ENCODE measurements around the gene NPFFR1. TPM values are rescaled to one million over a fixed set of nuclear protein-coding genes. Genes with fewer than 3 reads are reported as not detected.

Gene NPFFR1
- total and polyA plus RNA-seq, 2 experiments from 2014 or later = 0.03 to 0.05 TPM

DNA sequence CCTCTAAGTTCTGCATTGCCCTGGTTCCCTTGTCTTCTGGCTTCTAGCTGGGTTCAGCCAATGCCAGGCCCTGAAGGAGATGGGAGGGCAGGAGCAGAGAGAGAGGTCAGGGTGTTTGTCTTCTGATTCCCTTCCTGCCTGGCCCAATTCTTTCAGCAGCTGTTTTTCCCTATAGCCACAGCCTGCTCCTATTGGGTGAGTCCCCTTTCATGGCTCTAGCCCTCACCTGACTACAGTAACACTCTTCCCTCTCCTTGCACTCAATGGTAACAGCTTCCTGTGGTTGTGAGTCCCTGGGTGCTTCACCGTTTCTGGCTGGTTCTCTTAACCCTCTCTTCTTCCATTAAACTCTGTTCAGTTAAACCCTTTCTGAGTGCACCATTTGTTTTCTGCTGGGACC is 17.1 kb downstream of the NPFFR1 start:
- DNase-seq (ENCODE audit: low spot score) (no peak), ATAC-seq (no peak)
- Histone ChIP-seq H3K27me3 (ENCODE audit: insufficient read depth) (no peaks in the 10 kb centered on the region), H4K20me1 (replicated peaks; ENCODE audit: insufficient read depth) (no peaks in the 10 kb centered on the region), H3K79me2 (replicated peaks; ENCODE audit: insufficient read depth) (no peaks in the 10 kb centered on the region), H3K27ac (ENCODE audit: low read depth) (no peak overlapping the region), H3K4me2 (no peak overlapping the region), H3K4me1 (ENCODE audit: insufficient read depth) (no peaks in the 10 kb centered on the region), H3F3A (replicated peaks; ENCODE audit: low read depth) (no peaks in the 10 kb centered on the region), H2AFZ (no peak overlapping the region), H3K9me2 (ENCODE audit: insufficient read depth) (no peaks in the 10 kb centered on the region), H3K36me3 (ENCODE audit: insufficient read depth) (no peaks in the 10 kb centered on the region), H3K4me3 (no peak overlapping the region)
- no peaks in the 10 kb centered on the region; the same call in 2 of the 3 replicates for H3K9me3 Mint-ChIP-seq
- no peaks in the 10 kb centered on the region; the same call in 2 of the 3 replicates for H3K4me1 Mint-ChIP-seq
- no peaks in the 10 kb centered on the region for H3K36me3 Mint-ChIP-seq (ENCODE audit: low read depth)
- peaks cover 5% of the 10 kb centered on the region for H3K27me3 Mint-ChIP-seq (ENCODE audit: insufficient read depth, low read depth, poor library complexity)
- H3K27ac Mint-ChIP-seq = no peak overlapping the region
- no peak overlapping the region for H3K4me3 Mint-ChIP-seq
- TF ChIP-seq ZNF114 (CRISPR knock-in tag; IDR thresholded peaks at IDR 0.05) (no peak), ZNF331 (CRISPR knock-in tag; IDR thresholded peaks at IDR 0.05; ENCODE audit: low read depth) (no peak), NANOG (IDR thresholded peaks at IDR 0.05; ENCODE audit: borderline replicate concordance) (no peak), POLR2AphosphoS5 (IDR thresholded peaks at IDR 0.05; ENCODE audit: low read depth) (no peak), EZH2 (IDR thresholded peaks at IDR 0.05; ENCODE audit: low read depth, unreplicated experiment) (no peak), STAT1 (IDR thresholded peaks at IDR 0.05; ENCODE audit: unreplicated experiment) (no peak), EZH2phosphoT487 (IDR thresholded peaks at IDR 0.05; ENCODE audit: unreplicated experiment) (no peak), JUNB (IDR thresholded peaks at IDR 0.05; ENCODE audit: unreplicated experiment) (no peak), CREB1 (CRISPR knock-in tag; IDR thresholded peaks at IDR 0.05; ENCODE audit: low read depth) (no peak)
- TF ChIP-seq, protein P1, sequence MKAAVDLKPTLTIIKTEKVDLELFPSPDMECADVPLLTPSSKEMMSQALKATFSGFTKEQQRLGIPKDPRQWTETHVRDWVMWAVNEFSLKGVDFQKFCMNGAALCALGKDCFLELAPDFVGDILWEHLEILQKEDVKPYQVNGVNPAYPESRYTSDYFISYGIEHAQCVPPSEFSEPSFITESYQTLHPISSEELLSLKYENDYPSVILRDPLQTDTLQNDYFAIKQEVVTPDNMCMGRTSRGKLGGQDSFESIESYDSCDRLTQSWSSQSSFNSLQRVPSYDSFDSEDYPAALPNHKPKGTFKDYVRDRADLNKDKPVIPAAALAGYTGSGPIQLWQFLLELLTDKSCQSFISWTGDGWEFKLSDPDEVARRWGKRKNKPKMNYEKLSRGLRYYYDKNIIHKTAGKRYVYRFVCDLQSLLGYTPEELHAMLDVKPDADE (IDR thresholded peaks at IDR 0.05) = no peak
- TF ChIP-seq, protein P2, sequence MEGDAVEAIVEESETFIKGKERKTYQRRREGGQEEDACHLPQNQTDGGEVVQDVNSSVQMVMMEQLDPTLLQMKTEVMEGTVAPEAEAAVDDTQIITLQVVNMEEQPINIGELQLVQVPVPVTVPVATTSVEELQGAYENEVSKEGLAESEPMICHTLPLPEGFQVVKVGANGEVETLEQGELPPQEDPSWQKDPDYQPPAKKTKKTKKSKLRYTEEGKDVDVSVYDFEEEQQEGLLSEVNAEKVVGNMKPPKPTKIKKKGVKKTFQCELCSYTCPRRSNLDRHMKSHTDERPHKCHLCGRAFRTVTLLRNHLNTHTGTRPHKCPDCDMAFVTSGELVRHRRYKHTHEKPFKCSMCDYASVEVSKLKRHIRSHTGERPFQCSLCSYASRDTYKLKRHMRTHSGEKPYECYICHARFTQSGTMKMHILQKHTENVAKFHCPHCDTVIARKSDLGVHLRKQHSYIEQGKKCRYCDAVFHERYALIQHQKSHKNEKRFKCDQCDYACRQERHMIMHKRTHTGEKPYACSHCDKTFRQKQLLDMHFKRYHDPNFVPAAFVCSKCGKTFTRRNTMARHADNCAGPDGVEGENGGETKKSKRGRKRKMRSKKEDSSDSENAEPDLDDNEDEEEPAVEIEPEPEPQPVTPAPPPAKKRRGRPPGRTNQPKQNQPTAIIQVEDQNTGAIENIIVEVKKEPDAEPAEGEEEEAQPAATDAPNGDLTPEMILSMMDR (conservative IDR thresholded peaks at IDR 0.05; ENCODE audit: low read depth in 2 of 2) = no peak
- TF ChIP-seq, protein P3, sequence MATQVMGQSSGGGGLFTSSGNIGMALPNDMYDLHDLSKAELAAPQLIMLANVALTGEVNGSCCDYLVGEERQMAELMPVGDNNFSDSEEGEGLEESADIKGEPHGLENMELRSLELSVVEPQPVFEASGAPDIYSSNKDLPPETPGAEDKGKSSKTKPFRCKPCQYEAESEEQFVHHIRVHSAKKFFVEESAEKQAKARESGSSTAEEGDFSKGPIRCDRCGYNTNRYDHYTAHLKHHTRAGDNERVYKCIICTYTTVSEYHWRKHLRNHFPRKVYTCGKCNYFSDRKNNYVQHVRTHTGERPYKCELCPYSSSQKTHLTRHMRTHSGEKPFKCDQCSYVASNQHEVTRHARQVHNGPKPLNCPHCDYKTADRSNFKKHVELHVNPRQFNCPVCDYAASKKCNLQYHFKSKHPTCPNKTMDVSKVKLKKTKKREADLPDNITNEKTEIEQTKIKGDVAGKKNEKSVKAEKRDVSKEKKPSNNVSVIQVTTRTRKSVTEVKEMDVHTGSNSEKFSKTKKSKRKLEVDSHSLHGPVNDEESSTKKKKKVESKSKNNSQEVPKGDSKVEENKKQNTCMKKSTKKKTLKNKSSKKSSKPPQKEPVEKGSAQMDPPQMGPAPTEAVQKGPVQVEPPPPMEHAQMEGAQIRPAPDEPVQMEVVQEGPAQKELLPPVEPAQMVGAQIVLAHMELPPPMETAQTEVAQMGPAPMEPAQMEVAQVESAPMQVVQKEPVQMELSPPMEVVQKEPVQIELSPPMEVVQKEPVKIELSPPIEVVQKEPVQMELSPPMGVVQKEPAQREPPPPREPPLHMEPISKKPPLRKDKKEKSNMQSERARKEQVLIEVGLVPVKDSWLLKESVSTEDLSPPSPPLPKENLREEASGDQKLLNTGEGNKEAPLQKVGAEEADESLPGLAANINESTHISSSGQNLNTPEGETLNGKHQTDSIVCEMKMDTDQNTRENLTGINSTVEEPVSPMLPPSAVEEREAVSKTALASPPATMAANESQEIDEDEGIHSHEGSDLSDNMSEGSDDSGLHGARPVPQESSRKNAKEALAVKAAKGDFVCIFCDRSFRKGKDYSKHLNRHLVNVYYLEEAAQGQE (IDR thresholded peaks at IDR 0.05; ENCODE audit: unreplicated experiment) = no peak
- TF ChIP-seq, protein P4, sequence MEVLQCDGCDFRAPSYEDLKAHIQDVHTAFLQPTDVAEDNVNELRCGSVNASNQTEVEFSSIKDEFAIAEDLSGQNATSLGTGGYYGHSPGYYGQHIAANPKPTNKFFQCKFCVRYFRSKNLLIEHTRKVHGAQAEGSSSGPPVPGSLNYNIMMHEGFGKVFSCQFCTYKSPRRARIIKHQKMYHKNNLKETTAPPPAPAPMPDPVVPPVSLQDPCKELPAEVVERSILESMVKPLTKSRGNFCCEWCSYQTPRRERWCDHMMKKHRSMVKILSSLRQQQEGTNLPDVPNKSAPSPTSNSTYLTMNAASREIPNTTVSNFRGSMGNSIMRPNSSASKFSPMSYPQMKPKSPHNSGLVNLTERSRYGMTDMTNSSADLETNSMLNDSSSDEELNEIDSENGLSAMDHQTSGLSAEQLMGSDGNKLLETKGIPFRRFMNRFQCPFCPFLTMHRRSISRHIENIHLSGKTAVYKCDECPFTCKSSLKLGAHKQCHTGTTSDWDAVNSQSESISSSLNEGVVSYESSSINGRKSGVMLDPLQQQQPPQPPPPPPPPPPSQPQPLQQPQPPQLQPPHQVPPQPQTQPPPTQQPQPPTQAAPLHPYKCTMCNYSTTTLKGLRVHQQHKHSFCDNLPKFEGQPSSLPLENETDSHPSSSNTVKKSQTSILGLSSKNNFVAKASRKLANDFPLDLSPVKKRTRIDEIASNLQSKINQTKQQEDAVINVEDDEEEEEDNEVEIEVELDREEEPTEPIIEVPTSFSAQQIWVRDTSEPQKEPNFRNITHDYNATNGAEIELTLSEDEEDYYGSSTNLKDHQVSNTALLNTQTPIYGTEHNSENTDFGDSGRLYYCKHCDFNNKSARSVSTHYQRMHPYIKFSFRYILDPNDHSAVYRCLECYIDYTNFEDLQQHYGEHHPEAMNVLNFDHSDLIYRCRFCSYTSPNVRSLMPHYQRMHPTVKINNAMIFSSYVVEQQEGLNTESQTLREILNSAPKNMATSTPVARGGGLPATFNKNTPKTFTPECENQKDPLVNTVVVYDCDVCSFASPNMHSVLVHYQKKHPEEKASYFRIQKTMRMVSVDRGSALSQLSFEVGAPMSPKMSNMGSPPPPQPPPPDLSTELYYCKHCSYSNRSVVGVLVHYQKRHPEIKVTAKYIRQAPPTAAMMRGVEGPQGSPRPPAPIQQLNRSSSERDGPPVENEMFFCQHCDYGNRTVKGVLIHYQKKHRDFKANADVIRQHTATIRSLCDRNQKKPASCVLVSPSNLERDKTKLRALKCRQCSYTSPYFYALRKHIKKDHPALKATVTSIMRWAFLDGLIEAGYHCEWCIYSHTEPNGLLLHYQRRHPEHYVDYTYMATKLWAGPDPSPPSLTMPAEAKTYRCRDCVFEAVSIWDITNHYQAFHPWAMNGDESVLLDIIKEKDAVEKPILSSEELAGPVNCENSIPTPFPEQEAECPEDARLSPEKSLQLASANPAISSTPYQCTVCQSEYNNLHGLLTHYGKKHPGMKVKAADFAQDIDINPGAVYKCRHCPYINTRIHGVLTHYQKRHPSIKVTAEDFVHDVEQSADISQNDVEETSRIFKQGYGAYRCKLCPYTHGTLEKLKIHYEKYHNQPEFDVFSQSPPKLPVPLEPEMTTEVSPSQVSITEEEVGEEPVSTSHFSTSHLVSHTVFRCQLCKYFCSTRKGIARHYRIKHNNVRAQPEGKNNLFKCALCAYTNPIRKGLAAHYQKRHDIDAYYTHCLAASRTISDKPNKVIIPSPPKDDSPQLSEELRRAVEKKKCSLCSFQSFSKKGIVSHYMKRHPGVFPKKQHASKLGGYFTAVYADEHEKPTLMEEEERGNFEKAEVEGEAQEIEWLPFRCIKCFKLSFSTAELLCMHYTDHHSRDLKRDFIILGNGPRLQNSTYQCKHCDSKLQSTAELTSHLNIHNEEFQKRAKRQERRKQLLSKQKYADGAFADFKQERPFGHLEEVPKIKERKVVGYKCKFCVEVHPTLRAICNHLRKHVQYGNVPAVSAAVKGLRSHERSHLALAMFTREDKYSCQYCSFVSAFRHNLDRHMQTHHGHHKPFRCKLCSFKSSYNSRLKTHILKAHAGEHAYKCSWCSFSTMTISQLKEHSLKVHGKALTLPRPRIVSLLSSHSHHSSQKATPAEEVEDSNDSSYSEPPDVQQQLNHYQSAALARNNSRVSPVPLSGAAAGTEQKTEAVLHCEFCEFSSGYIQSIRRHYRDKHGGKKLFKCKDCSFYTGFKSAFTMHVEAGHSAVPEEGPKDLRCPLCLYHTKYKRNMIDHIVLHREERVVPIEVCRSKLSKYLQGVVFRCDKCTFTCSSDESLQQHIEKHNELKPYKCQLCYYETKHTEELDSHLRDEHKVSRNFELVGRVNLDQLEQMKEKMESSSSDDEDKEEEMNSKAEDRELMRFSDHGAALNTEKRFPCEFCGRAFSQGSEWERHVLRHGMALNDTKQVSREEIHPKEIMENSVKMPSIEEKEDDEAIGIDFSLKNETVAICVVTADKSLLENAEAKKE (CRISPR knock-in tag; IDR thresholded peaks at IDR 0.05) = no peak
